SK-N-SH (cell line): ENCODE results near the gene IL17RC. TPM values are rescaled to one million over a fixed set of nuclear protein-coding genes. Genes with fewer than 3 reads are reported as not detected.

Experiments
- CTCF ChIA-PET: fragments of 300-600, 350-600 bp; formaldehyde crosslinking; extraction: SDS; loops from one replicate; lab custom pipeline; 2021; lab: Yijun Ruan, JAX
- POLR2A ChIA-PET: fragments of 350-600 bp; sonication (Branson Sonifier 250); formaldehyde crosslinking; extraction: SDS; loops from one replicate; lab custom pipeline; 2020; ENCODE audit warnings: antibody characterized with exemption, inconsistent platforms; lab: Yijun Ruan, JAX
- DNase-seq: peaks from one replicate; pipeline ENCODE4 v3.0.0; 2012
- H2AFZ ChIP-seq: fragments of 200-600 bp; sonication (generic); 2 replicates; pipeline ENCODE4 v1.8.1; 2016; ENCODE audit warnings: antibody characterized with exemption, mild to moderate bottlenecking, low read depth
- H3F3A ChIP-seq: fragments of 200-600 bp; sonication (generic); replicated peaks from 2 replicates; pipeline ENCODE3; 2016; ENCODE audit warnings: antibody characterized with exemption, mild to moderate bottlenecking; ENCODE audit not compliant: insufficient read depth
- H3K27ac ChIP-seq, 2 experiments: fragments of 200-500 bp in 1 of 2; fragments of 200-600 bp in 1 of 2; sonication (Bioruptor generic) in 1 of 2; sonication (generic), shearing (Covaris generic) in 1 of 2; 2 replicates each; pipeline versions ENCODE4 v1.5.1 to v1.6.1; 2014 to 2016; ENCODE audit warnings: low read depth in 2 of 2, inconsistent platforms in 1 of 2, low read length in 1 of 2, mild to moderate bottlenecking in 1 of 2, mixed read lengths in 1 of 2
- H3K27me3 ChIP-seq: fragments of 200-600 bp; sonication (generic), shearing (Covaris generic); 2 replicates; pipeline ENCODE4 v1.6.1; 2016; ENCODE audit warnings: mixed run types; ENCODE audit not compliant: insufficient read depth
- H3K36me3 ChIP-seq, 2 experiments: fragments of 200-500 bp in 1 of 2; fragments of 200-600 bp in 1 of 2; sonication (Bioruptor generic) in 1 of 2; sonication (generic) in 1 of 2; replicated peaks in 1 of 2; 2 replicates each; pipeline versions ENCODE3 to v1.5.1; 2014 to 2016; ENCODE audit warnings: low read length in 1 of 2, mild to moderate bottlenecking in 1 of 2; ENCODE audit not compliant: insufficient read depth in 2 of 2, control insufficient read depth in 1 of 2
- H3K4me1 ChIP-seq, 2 experiments: fragments of 200-500 bp in 1 of 2; fragments of 200-600 bp in 1 of 2; sonication (Bioruptor generic) in 1 of 2; sonication (generic), shearing (Covaris generic) in 1 of 2; 2 replicates each; pipeline versions ENCODE4 v1.5.1 to v1.6.1; 2014 to 2016; ENCODE audit warnings: low read depth in 1 of 2, low read length in 1 of 2, mixed run types in 1 of 2; ENCODE audit not compliant: insufficient read depth in 2 of 2, control insufficient read depth in 1 of 2
- H3K4me2 ChIP-seq: fragments of 200-600 bp; sonication (generic), shearing (Covaris generic); 2 replicates; pipeline ENCODE4 v1.6.1; 2017; ENCODE audit warnings: mixed run types
- H3K4me3 ChIP-seq, 2 experiments: fragments of 200-500 bp in 1 of 2; fragments of 200-600 bp in 1 of 2; sonication (Bioruptor generic) in 1 of 2; sonication (generic), shearing (Covaris generic) in 1 of 2; 2 replicates each; pipeline versions ENCODE4 v1.5.1 to v1.8.1; 2014 to 2016; ENCODE audit warnings: low read depth in 2 of 2, inconsistent platforms in 1 of 2, low read length in 1 of 2, mild to moderate bottlenecking in 1 of 2, mixed read lengths in 1 of 2, moderate library complexity in 1 of 2
- H3K79me2 ChIP-seq: fragments of 200-600 bp; sonication (generic); 2 replicates; pipeline ENCODE4 v1.8.1; 2017; ENCODE audit warnings: mild to moderate bottlenecking; ENCODE audit not compliant: insufficient read depth
- H3K9ac ChIP-seq: fragments of 200-600 bp; sonication (generic); 2 replicates; pipeline ENCODE4 v1.6.1; 2017; ENCODE audit warnings: mixed run types
- H3K9me2 ChIP-seq: fragments of 200-600 bp; sonication (generic); 2 replicates; pipeline ENCODE4 v1.6.1; 2017; ENCODE audit warnings: mixed run types
- H3K9me3 ChIP-seq: fragments of 200-600 bp; sonication (generic); 2 replicates; pipeline ENCODE4 v1.6.1; 2017; ENCODE audit warnings: mixed run types, mild to moderate bottlenecking, moderate library complexity
- H4K20me1 ChIP-seq: fragments of 200-600 bp; sonication (generic); 2 replicates; pipeline ENCODE4 v1.6.1; 2017; ENCODE audit warnings: mild to moderate bottlenecking, mixed run types; ENCODE audit not compliant: insufficient read depth
- ELF1 ChIP-seq: IDR thresholded peaks from 2 replicates; pipeline ENCODE4 v1.4.0; 2012
- FOSL2 ChIP-seq: IDR thresholded peaks from 2 replicates; pipeline ENCODE4 v1.4.0; 2012; ENCODE audit warnings: low read depth, mild to moderate bottlenecking, moderate library complexity, borderline replicate concordance
- FOXJ3 ChIP-seq: sonication (generic); formaldehyde crosslinking; IDR thresholded peaks from 2 replicates; pipeline ENCODE4 v1.5.1; 2020; ENCODE audit warnings: mild to moderate bottlenecking, missing genetic modification reagents
- FOXM1 ChIP-seq: IDR thresholded peaks from 2 replicates; pipeline ENCODE4 v1.4.0; 2012; ENCODE audit warnings: low read depth, mild to moderate bottlenecking
- GATA2 ChIP-seq: sonication (generic); formaldehyde crosslinking; IDR thresholded peaks from 2 replicates; pipeline ENCODE4 v1.5.0; 2020; ENCODE audit warnings: mild to moderate bottlenecking, missing genetic modification reagents
- MAX ChIP-seq: IDR thresholded peaks from 2 replicates; pipeline ENCODE4 v1.4.0; 2012; ENCODE audit warnings: low read depth
- RCOR1 ChIP-seq: fragments of 150-350 bp; IDR thresholded peaks from 2 replicates; pipeline ENCODE4 v1.6.1; 2017; ENCODE audit warnings: antibody characterized with exemption, low read length
- RXRA ChIP-seq: IDR thresholded peaks from 2 replicates; pipeline ENCODE4 v1.4.0; 2012; ENCODE audit warnings: low read depth, mild to moderate bottlenecking, borderline replicate concordance
- SIN3A ChIP-seq: IDR thresholded peaks from 2 replicates; pipeline ENCODE4 v1.6.1; 2012; ENCODE audit warnings: low read depth, mild to moderate bottlenecking, low read length, moderate library complexity, borderline replicate concordance
- SMC3 ChIP-seq: IDR thresholded peaks from 2 replicates; pipeline ENCODE4 v1.6.1; 2012; ENCODE audit warnings: low read depth, low read length, improper control_type of control experiment
- TAF1 ChIP-seq: IDR thresholded peaks from 2 replicates; pipeline ENCODE4 v1.6.1; 2012; ENCODE audit warnings: low read depth, mild to moderate bottlenecking, low read length, moderate library complexity, borderline replicate concordance
- TEAD4 ChIP-seq: IDR thresholded peaks from 2 replicates; pipeline ENCODE4 v1.4.0; 2012; ENCODE audit warnings: mild to moderate bottlenecking, borderline replicate concordance; ENCODE audit not compliant: insufficient read depth
- WGBS: methylation state at CpG from one replicate; pipeline ENCODE4 v1.1.6; 2017; ENCODE audit warnings: low lambda C conversion rate; 5-methylcytosine and 5-hydroxymethylcytosine counted together
- polyA plus RNA-seq, 3 experiments: library from polyadenylated mRNA; depleted of rRNA; stranded (reverse); fragments of >200 nt; gene quantifications; 2 replicates each; pipeline ENCODE4 v1.2.3, GENCODE V29; 2012
- TF ChIP-seq, protein P1 (sequence below): fragments of 150-350 bp; IDR thresholded peaks from 2 replicates; pipeline ENCODE4 v1.6.1; 2016; ENCODE audit warnings: mild to moderate bottlenecking, low read depth, low read length
- TF ChIP-seq, protein P2 (sequence below): IDR thresholded peaks from 2 replicates; pipeline ENCODE4 v1.6.1; 2012; ENCODE audit warnings: mild to moderate bottlenecking, low read depth, low read length, moderate library complexity
- TF ChIP-seq, protein P3 (sequence below): IDR thresholded peaks from 2 replicates; pipeline ENCODE4; 2012

The IL17RC gene
- polyA plus RNA-seq, 1 of the 3 experiments (the other 2 are of a cell fraction), result 17.3 TPM

- no peak overlapping the region for H3K27ac ChIP-seq
- no peak for DNase-seq
These were observed 7.5 kb upstream of the IL17RC start for GRCh38 chr3:9909221-9910013.

DNA sequence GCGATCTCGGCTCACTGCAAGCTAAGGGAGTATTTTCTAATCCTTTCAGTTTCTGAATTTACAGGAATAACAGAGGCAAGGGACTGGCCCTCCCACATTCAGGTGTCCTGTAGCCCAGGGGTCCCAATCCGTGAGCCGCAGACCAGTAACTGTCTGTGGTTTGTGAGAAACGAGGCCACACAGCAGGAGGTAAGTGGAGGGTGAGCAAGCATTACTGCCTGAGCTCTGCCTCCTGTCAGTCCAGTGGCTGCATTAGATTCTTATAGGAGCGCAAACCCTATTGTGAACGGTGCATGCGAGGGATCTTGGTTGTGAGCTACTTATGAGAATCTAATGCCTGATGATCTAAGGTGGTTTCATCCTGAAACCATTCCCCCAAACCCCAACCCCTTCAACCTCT is 5.0 kb upstream of the IL17RC start:
- WGBS, result 93% methylated on average over 8 of the region's 8 CpGs
- no peaks in the 10 kb centered on the region for H3K9me3 ChIP-seq
- H3K9me2 ChIP-seq, result no peaks in the 10 kb centered on the region
- TF ChIP-seq TAF1 (no peak), RCOR1 (no peak), MAX (no peak), FOXJ3 (no peak)
- TF ChIP-seq, protein P1, sequence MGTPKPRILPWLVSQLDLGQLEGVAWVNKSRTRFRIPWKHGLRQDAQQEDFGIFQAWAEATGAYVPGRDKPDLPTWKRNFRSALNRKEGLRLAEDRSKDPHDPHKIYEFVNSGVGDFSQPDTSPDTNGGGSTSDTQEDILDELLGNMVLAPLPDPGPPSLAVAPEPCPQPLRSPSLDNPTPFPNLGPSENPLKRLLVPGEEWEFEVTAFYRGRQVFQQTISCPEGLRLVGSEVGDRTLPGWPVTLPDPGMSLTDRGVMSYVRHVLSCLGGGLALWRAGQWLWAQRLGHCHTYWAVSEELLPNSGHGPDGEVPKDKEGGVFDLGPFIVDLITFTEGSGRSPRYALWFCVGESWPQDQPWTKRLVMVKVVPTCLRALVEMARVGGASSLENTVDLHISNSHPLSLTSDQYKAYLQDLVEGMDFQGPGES, result no peak
- TF ChIP-seq, protein P2, sequence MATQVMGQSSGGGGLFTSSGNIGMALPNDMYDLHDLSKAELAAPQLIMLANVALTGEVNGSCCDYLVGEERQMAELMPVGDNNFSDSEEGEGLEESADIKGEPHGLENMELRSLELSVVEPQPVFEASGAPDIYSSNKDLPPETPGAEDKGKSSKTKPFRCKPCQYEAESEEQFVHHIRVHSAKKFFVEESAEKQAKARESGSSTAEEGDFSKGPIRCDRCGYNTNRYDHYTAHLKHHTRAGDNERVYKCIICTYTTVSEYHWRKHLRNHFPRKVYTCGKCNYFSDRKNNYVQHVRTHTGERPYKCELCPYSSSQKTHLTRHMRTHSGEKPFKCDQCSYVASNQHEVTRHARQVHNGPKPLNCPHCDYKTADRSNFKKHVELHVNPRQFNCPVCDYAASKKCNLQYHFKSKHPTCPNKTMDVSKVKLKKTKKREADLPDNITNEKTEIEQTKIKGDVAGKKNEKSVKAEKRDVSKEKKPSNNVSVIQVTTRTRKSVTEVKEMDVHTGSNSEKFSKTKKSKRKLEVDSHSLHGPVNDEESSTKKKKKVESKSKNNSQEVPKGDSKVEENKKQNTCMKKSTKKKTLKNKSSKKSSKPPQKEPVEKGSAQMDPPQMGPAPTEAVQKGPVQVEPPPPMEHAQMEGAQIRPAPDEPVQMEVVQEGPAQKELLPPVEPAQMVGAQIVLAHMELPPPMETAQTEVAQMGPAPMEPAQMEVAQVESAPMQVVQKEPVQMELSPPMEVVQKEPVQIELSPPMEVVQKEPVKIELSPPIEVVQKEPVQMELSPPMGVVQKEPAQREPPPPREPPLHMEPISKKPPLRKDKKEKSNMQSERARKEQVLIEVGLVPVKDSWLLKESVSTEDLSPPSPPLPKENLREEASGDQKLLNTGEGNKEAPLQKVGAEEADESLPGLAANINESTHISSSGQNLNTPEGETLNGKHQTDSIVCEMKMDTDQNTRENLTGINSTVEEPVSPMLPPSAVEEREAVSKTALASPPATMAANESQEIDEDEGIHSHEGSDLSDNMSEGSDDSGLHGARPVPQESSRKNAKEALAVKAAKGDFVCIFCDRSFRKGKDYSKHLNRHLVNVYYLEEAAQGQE, result no peak
- no peak overlapping the region for H3K4me2 ChIP-seq
- H3K79me2 ChIP-seq, result no peaks in the 10 kb centered on the region
- no peak overlapping the region for H3K9ac ChIP-seq
- no peaks in the 10 kb centered on the region for H3K36me3 ChIP-seq
- H4K20me1 ChIP-seq, result no peaks in the 10 kb centered on the region
- no peak overlapping the region for H3K27ac ChIP-seq
- no peak for DNase-seq
- no peak overlapping the region for H3K4me3 ChIP-seq
- no peak overlapping the region for H2AFZ ChIP-seq
- H3F3A ChIP-seq, result peaks cover 6% of the 10 kb centered on the region
- H3K4me1 ChIP-seq, result peaks cover 6 to 35% of the 10 kb centered on the region in 2 experiments; a peak in 3 of 4 replicates
- CTCF ChIA-PET, result interaction anchor here (3.9 kb wide), 1 partner anchor 20 kb away, joined by 33 read pairs; the partner anchor contains the start of gene CRELD1
- H3K27me3 ChIP-seq, result no peaks in the 10 kb centered on the region
- POLR2A ChIA-PET, result interaction anchor here (1.2 kb wide), 1 partner anchor 21 kb away, joined by 3 read pairs; the partner anchor contains the start of gene CRELD1

More at GRCh38 chr3:9909221-9910013, 7.5 kb upstream of the IL17RC start:
- Histone ChIP-seq H3K79me2 (no peaks in the 10 kb centered on the region), H2AFZ (no peak overlapping the region), H3K9ac (no peak overlapping the region), H3K4me1 (peaks cover 0 to 11% of the 10 kb centered on the region in 2 experiments; a peak in 1 of 4 replicates), H4K20me1 (no peaks in the 10 kb centered on the region), H3K9me3 (no peaks in the 10 kb centered on the region), H3K27me3 (no peaks in the 10 kb centered on the region), H3K36me3 (no peaks in the 10 kb centered on the region), H3K4me2 (no peak overlapping the region), H3K4me3 (no peak overlapping the region), H3K9me2 (no peaks in the 10 kb centered on the region), H3F3A (peaks cover 6% of the 10 kb centered on the region)
- TF ChIP-seq SMC3 (no peak), SIN3A (no peak), FOXJ3 (no peak), TEAD4 (no peak), RXRA (no peak), FOXM1 (no peak), ELF1 (no peak), FOSL2 (no peak), GATA2 (CRISPR knock-in tag) (no peak)
- TF ChIP-seq, protein P3, sequence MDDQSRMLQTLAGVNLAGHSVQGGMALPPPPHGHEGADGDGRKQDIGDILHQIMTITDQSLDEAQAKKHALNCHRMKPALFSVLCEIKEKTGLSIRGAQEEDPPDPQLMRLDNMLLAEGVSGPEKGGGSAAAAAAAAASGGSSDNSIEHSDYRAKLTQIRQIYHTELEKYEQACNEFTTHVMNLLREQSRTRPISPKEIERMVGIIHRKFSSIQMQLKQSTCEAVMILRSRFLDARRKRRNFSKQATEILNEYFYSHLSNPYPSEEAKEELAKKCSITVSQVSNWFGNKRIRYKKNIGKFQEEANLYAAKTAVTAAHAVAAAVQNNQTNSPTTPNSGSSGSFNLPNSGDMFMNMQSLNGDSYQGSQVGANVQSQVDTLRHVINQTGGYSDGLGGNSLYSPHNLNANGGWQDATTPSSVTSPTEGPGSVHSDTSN, result no peak
- ChIA-PET POLR2A (no interaction called here), CTCF (no interaction called here)
- 89% methylated on average over 7 of the region's 7 CpGs for WGBS
